ENCODE data around the gene LRIT3. TPM values are rescaled to one million over a fixed set of nuclear protein-coding genes. Genes with fewer than 3 reads are reported as not detected.

LRIT3 gene
- total RNA-seq, 1 donor from 2014 or later: 0.15 TPM

DNA sequence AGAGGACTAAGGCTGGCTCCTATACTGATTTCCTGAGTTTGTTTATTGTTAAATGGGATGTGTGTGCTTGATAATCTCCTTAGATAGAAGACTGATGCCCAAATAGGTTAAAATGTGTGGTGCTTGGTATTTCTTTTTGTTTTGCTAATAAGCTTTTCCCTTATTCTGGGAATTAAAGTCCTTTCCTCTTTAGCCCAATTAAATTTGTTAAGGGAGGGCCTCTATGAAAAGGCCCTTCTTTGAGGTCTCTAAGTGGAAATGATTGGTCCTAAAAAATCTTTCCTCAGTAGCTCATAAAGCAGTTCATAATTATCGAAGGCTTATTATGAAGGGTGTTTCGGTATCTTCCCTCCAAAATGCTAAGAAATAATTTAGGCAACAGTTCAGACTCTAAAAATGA, 20.2 kb upstream of the LRIT3 start, which contains the start of gene RRH:
Gene RRH, plus strand, starts transcription at position 301 of the 400 bp plus-strand sequence. Its CDS starts 56 bp downstream, at position 357.
- H3F3A ChIP-seq (ENCODE audit: low read depth): peaks cover 3% of the 10 kb centered on the region
- no peaks in the 10 kb centered on the region for H3K4me1 Mint-ChIP-seq
- H3K79me2 ChIP-seq (ENCODE audit: low read depth): no peaks in the 10 kb centered on the region
- no peaks in the 10 kb centered on the region for H3K27me3 Mint-ChIP-seq (ENCODE audit: insufficient read depth, low read depth)
- TF ChIP-seq, protein P1, sequence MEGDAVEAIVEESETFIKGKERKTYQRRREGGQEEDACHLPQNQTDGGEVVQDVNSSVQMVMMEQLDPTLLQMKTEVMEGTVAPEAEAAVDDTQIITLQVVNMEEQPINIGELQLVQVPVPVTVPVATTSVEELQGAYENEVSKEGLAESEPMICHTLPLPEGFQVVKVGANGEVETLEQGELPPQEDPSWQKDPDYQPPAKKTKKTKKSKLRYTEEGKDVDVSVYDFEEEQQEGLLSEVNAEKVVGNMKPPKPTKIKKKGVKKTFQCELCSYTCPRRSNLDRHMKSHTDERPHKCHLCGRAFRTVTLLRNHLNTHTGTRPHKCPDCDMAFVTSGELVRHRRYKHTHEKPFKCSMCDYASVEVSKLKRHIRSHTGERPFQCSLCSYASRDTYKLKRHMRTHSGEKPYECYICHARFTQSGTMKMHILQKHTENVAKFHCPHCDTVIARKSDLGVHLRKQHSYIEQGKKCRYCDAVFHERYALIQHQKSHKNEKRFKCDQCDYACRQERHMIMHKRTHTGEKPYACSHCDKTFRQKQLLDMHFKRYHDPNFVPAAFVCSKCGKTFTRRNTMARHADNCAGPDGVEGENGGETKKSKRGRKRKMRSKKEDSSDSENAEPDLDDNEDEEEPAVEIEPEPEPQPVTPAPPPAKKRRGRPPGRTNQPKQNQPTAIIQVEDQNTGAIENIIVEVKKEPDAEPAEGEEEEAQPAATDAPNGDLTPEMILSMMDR (IDR thresholded peaks at IDR 0.05): no peak
- TF ChIP-seq EZH2 (IDR thresholded peaks at IDR 0.05) (no peak), EZH2phosphoT487 (IDR thresholded peaks at IDR 0.05) (no peak)
- no peak within 1 kb of the TSS for H3K4me3 ChIP-seq
- no peaks in the 10 kb centered on the region for H4K20me1 ChIP-seq (ENCODE audit: low read depth)
- no peak for DNase-seq (ENCODE audit: low spot score)
- H3K9me3 Mint-ChIP-seq: no peaks in the 10 kb centered on the region
- H3K4me1 ChIP-seq: no peaks in the 10 kb centered on the region
- peaks cover 13% of the 10 kb centered on the region for H3K36me3 ChIP-seq
- H2AFZ ChIP-seq (replicated peaks): no peak within 1 kb of the TSS
- no peak within 1 kb of the TSS for H3K9ac ChIP-seq
- no peaks in the 10 kb centered on the region for H3K9me3 ChIP-seq (ENCODE audit: low read depth)
- H3K4me2 ChIP-seq: no peak within 1 kb of the TSS
- no peak within 1 kb of the TSS for H3K27ac Mint-ChIP-seq
- H3K27me3 ChIP-seq: no peaks in the 10 kb centered on the region
- no peak within 1 kb of the TSS for H3K4me3 Mint-ChIP-seq
- H3K27ac ChIP-seq: no peak within 1 kb of the TSS
- H3K36me3 Mint-ChIP-seq: peaks cover 11% of the 10 kb centered on the region

DNA sequence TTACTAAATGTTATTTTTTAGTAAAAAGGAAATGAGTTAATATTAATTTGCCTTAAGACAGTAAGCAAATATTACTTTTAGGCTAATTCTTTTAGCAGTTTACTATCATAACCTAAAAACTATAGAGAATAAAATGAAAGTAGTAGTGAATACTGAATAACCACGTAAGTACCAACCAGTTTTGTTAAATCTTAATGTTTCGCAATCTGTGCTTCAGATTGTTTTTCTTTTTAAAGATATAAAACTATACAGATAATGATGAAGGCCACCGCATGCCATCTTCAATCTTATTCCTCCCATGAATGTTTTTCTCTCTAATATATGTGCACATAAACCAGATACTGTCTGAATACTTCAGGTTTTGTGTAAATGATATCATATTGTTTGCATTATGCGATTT, 14.2 kb upstream of the LRIT3 start:
- no peaks in the 10 kb centered on the region for H3K9me3 Mint-ChIP-seq
- H3K4me3 Mint-ChIP-seq: no peak overlapping the region
- peaks cover 4% of the 10 kb centered on the region for H3K4me1 Mint-ChIP-seq
- no peak overlapping the region for H3K27ac Mint-ChIP-seq
- TF ChIP-seq, protein P1 (IDR thresholded peaks at IDR 0.05): no peak
- no peak for TF ChIP-seq EZH2phosphoT487 (IDR thresholded peaks at IDR 0.05)
- TF ChIP-seq EZH2 (IDR thresholded peaks at IDR 0.05): no peak
- no peaks in the 10 kb centered on the region for H3K9me3 ChIP-seq (ENCODE audit: low read depth)
- no peak overlapping the region for H3K9ac ChIP-seq
- H3K27me3 Mint-ChIP-seq (ENCODE audit: insufficient read depth, low read depth): no peaks in the 10 kb centered on the region
- H3K36me3 Mint-ChIP-seq: no peaks in the 10 kb centered on the region
- H3K4me2 ChIP-seq: no peak overlapping the region
- H3K36me3 ChIP-seq: no peaks in the 10 kb centered on the region
- H4K20me1 ChIP-seq (ENCODE audit: low read depth): no peaks in the 10 kb centered on the region
- no peak overlapping the region for H3K27ac ChIP-seq
- H2AFZ ChIP-seq (replicated peaks): no peak overlapping the region
- H3K4me1 ChIP-seq: no peaks in the 10 kb centered on the region
- no peaks in the 10 kb centered on the region for H3K27me3 ChIP-seq
- no peak for DNase-seq (ENCODE audit: low spot score)
- no peaks in the 10 kb centered on the region for H3K79me2 ChIP-seq (ENCODE audit: low read depth)
- no peak overlapping the region for H3K4me3 ChIP-seq
- no peaks in the 10 kb centered on the region for H3F3A ChIP-seq (ENCODE audit: low read depth)

DNA sequence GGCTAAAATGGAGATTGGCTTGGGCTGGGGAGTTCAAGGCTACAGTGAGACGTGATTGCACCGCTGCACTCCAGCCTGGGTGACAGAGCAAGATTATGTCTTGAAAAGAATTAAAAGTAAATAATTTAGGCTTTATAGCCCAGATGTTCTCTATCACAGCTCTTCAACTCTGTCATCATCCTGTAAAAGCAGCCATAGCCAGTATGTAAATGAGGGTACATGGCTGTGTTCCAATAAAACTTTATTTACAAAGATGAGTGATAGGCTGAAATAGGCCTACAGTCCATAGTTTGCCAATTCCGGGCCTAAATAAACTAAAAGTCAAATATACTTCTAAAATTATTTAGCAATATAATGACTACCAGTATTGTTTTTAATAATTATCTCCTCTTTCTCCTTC, 10.9 kb upstream of the LRIT3 start:
- H2AFZ ChIP-seq (replicated peaks): no peak overlapping the region
- Mint-ChIP-seq H3K36me3 (no peaks in the 10 kb centered on the region), H3K27ac (no peak overlapping the region), H3K27me3 (ENCODE audit: insufficient read depth, low read depth) (no peaks in the 10 kb centered on the region), H3K4me1 (peaks cover 4% of the 10 kb centered on the region), H3K4me3 (no peak overlapping the region), H3K9me3 (no peaks in the 10 kb centered on the region)
- H3K79me2 ChIP-seq (ENCODE audit: low read depth): no peaks in the 10 kb centered on the region
- H3K9ac ChIP-seq: no peak overlapping the region
- DNase-seq (ENCODE audit: low spot score): no peak
- no peaks in the 10 kb centered on the region for H3F3A ChIP-seq (ENCODE audit: low read depth)
- no peaks in the 10 kb centered on the region for H3K36me3 ChIP-seq
- no peaks in the 10 kb centered on the region for H3K9me3 ChIP-seq (ENCODE audit: low read depth)
- no peaks in the 10 kb centered on the region for H3K27me3 ChIP-seq
- TF ChIP-seq EZH2 (IDR thresholded peaks at IDR 0.05) (no peak), EZH2phosphoT487 (IDR thresholded peaks at IDR 0.05) (no peak)
- TF ChIP-seq, protein P1 (IDR thresholded peaks at IDR 0.05): no peak
- H3K4me3 ChIP-seq: no peak overlapping the region
- no peaks in the 10 kb centered on the region for H3K4me1 ChIP-seq
- H4K20me1 ChIP-seq (ENCODE audit: low read depth): no peaks in the 10 kb centered on the region
- no peak overlapping the region for H3K27ac ChIP-seq
- no peak overlapping the region for H3K4me2 ChIP-seq
